IMR-90 (cell line): ENCODE results near the gene RAP1GAP2. TPM values are rescaled to one million over a fixed set of nuclear protein-coding genes. Genes with fewer than 3 reads are reported as not detected.

ENCODE experiments used
- ATAC-seq: fragments of 200-7000 bp; cut with Tn5 transposase; 2 replicates; pipeline ENCODE4 v1.9.1; 2020; ENCODE audit warnings: low read depth, mild to moderate bottlenecking, moderate library complexity
- BruUV-seq: library from RNA; stranded (reverse); fragments of 400-500 nt; replicated peaks from 2 replicates; lab custom pipeline; 2021; lab: Mats Ljungman, UMichigan
- CTCF ChIA-PET: fragments of 300-600 bp; formaldehyde crosslinking; extraction: SDS; loops from one replicate; lab custom pipeline; 2021; ENCODE audit warnings: antibody characterized with exemption; lab: Yijun Ruan, JAX
- POLR2A ChIA-PET: fragments of 300-600 bp; sonication (Branson Sonifier 250); formaldehyde crosslinking; loops from one replicate; lab custom pipeline; 2022; ENCODE audit warnings: antibody characterized with exemption; ENCODE audit not compliant: unreplicated experiment; lab: Charles Lee
- DNase-seq: peaks from one replicate; pipeline ENCODE4 v3.0.0; 2013
- H2AFZ ChIP-seq: replicated peaks from 2 replicates; pipeline ENCODE3; 2013; ENCODE audit warnings: low read length, mild to moderate bottlenecking; ENCODE audit not compliant: poor library complexity
- H2AK5ac ChIP-seq: 2 replicates; pipeline ENCODE4 v1.6.1; 2013; ENCODE audit warnings: low read depth, low read length, inconsistent platforms
- H2AK9ac ChIP-seq: replicated peaks from 2 replicates; pipeline ENCODE3; 2013; ENCODE audit warnings: mild to moderate bottlenecking, low read depth, low read length, moderate library complexity; ENCODE audit not compliant: poor library complexity
- H2BK120ac ChIP-seq: 2 replicates; pipeline ENCODE4 v1.6.1; 2013; ENCODE audit warnings: low read depth, low read length, inconsistent platforms
- H2BK15ac ChIP-seq: 3 replicates; pipeline ENCODE4 v1.6.1; 2013; ENCODE audit warnings: low read depth, low read length, inconsistent platforms
- H2BK20ac ChIP-seq: 2 replicates; pipeline ENCODE4 v1.6.1; 2013; ENCODE audit warnings: low read depth, mild to moderate bottlenecking, inconsistent platforms, low read length, moderate library complexity
- H2BK5ac ChIP-seq: 2 replicates; pipeline ENCODE4 v1.6.1; 2013; ENCODE audit warnings: mild to moderate bottlenecking, low read depth, low read length, inconsistent platforms; ENCODE audit not compliant: poor library complexity, severe bottlenecking
- H3K14ac ChIP-seq: replicated peaks from 2 replicates; pipeline ENCODE4 v1.6.1; 2013; ENCODE audit warnings: low read depth, low read length, inconsistent platforms
- H3K18ac ChIP-seq: 2 replicates; pipeline ENCODE4 v1.6.1; 2013; ENCODE audit warnings: low read depth, low read length, control low read depth
- H3K23ac ChIP-seq: 2 replicates; pipeline ENCODE4 v1.6.1; 2013; ENCODE audit warnings: low read depth, low read length, inconsistent platforms
- H3K27ac ChIP-seq: 2 replicates; pipeline ENCODE4 v1.5.1; 2013; ENCODE audit warnings: mild to moderate bottlenecking, control low read depth, low read length; ENCODE audit not compliant: insufficient read depth
- H3K27me3 ChIP-seq: 2 replicates; pipeline ENCODE4 v1.6.1; 2013; ENCODE audit warnings: low read length; ENCODE audit not compliant: control insufficient read depth, insufficient read depth
- H3K36me3 ChIP-seq: 2 replicates; pipeline ENCODE4 v1.6.1; 2013; ENCODE audit warnings: low read length, mixed read lengths; ENCODE audit not compliant: control insufficient read depth, insufficient read depth
- H3K4ac ChIP-seq: 2 replicates; pipeline ENCODE4 v1.6.1; 2013; ENCODE audit warnings: low read depth, low read length, inconsistent platforms
- H3K4me1 ChIP-seq: 2 replicates; pipeline ENCODE4 v1.6.1; 2013; ENCODE audit warnings: low read length, mixed read lengths; ENCODE audit not compliant: control insufficient read depth, insufficient read depth
- H3K4me2 ChIP-seq: 2 replicates; pipeline ENCODE4 v1.6.1; 2013; ENCODE audit warnings: low read depth, mild to moderate bottlenecking, control low read depth, low read length, moderate library complexity
- H3K4me3 ChIP-seq: 2 replicates; pipeline ENCODE4 v1.5.1; 2013; ENCODE audit warnings: low read depth, mild to moderate bottlenecking, control low read depth, low read length, moderate library complexity; ENCODE audit not compliant: insufficient read depth
- H3K56ac ChIP-seq: 2 replicates; pipeline ENCODE4 v1.6.1; 2013; ENCODE audit warnings: low read length, inconsistent platforms; ENCODE audit not compliant: insufficient read depth; ENCODE audit errors: extremely low read depth
- H3K79me1 ChIP-seq, 2 experiments: 2 replicates each; pipeline ENCODE4 v1.6.1; 2013; ENCODE audit warnings: low read length in 2 of 2, inconsistent platforms in 1 of 2, low read depth in 1 of 2
- H3K9ac ChIP-seq: 2 replicates; pipeline ENCODE4 v1.6.1; 2013; ENCODE audit warnings: low read depth, low read length, control low read depth
- H3K9me1 ChIP-seq: 2 replicates; pipeline ENCODE4 v1.6.1; 2013; ENCODE audit warnings: low read length, inconsistent platforms; ENCODE audit not compliant: insufficient read depth
- H3K9me3 ChIP-seq: 2 replicates; pipeline ENCODE4 v1.6.1; 2013; ENCODE audit warnings: low read length; ENCODE audit not compliant: control insufficient read depth, insufficient read depth
- H4K20me1 ChIP-seq: 2 replicates; pipeline ENCODE4 v1.6.1; 2013; ENCODE audit warnings: low read length, inconsistent platforms; ENCODE audit not compliant: insufficient read depth
- H4K5ac ChIP-seq: 2 replicates; pipeline ENCODE4 v1.6.1; 2013; ENCODE audit warnings: mild to moderate bottlenecking, low read depth, low read length, control low read depth
- H4K8ac ChIP-seq, 2 experiments: 2 replicates each; pipeline ENCODE4 v1.6.1; 2013; ENCODE audit warnings: low read depth in 2 of 2, low read length in 2 of 2, control low read depth in 1 of 2, inconsistent platforms in 1 of 2
- H4K91ac ChIP-seq: 2 replicates; pipeline ENCODE4 v1.6.1; 2013; ENCODE audit warnings: low read depth, low read length, inconsistent platforms; ENCODE audit not compliant: insufficient read depth
- CHD1 ChIP-seq: IDR thresholded peaks from 2 replicates; pipeline ENCODE4 v1.6.1; 2012; ENCODE audit warnings: low read depth, low read length, improper control_type of control experiment
- MAZ ChIP-seq: IDR thresholded peaks from 2 replicates; pipeline ENCODE4 v1.6.1; 2012; ENCODE audit warnings: low read depth, mild to moderate bottlenecking, low read length, improper control_type of control experiment, moderate library complexity, borderline replicate concordance
- NFE2L2 ChIP-seq: fragments of 150-350 bp; IDR thresholded peaks from 2 replicates; pipeline ENCODE4 v1.6.1; 2016; ENCODE audit warnings: low read depth, mild to moderate bottlenecking, low read length
- RFX5 ChIP-seq: IDR thresholded peaks from 2 replicates; pipeline ENCODE4 v1.8.0; 2012; ENCODE audit warnings: low read depth, mild to moderate bottlenecking, low read length, moderate library complexity
- WGBS, 2 experiments: methylation state at CpG; one replicate each; pipeline versions ENCODE4 v1.1.5 to v1.1.7; 2013; ENCODE audit warnings: missing lambda C conversion rate in 2 of 2; ENCODE audit not compliant: insufficient read length in 1 of 2; ENCODE audit errors: extremely low coverage in 2 of 2; 5-methylcytosine and 5-hydroxymethylcytosine counted together
- dilution Hi-C: fragments of 300-500 bp; cut with HindIII; formaldehyde crosslinking; loops from one replicate; pipeline ENCODE4 v1.14.3; 2018; ENCODE audit warnings: low sequenced_read_pairs; ENCODE audit not compliant: unreplicated experiment
- in situ Hi-C: fragments of 300-500 bp; cut with MboI; formaldehyde crosslinking; loops from 3 replicates; pipeline ENCODE4 v1.14.3; 2019; ENCODE audit warnings: low sequenced_read_pairs, inconsistent platforms, mixed read lengths
- intact Hi-C: fragments of 100-400 bp; cut with micrococcal nuclease; formaldehyde crosslinking; loops from 2 replicates; pipeline ENCODE4 v1.10.0; 2022
- polyA plus RNA-seq, 3 experiments: library from polyadenylated mRNA; depleted of rRNA; stranded (reverse); fragments of >200 nt; gene quantifications; 2 replicates each; pipeline ENCODE4 v1.2.3, GENCODE V29; 2012; ENCODE audit warnings: low replicate concordance in 1 of 3
- total RNA-seq: library from RNA; depleted of rRNA; stranded (reverse); fragments of >200 nt; gene quantifications from 2 replicates; pipeline ENCODE4 v1.2.3, GENCODE V29; 2012
- TF ChIP-seq, protein P1 (sequence below): fragments of 150-350 bp; IDR thresholded peaks from 2 replicates; pipeline ENCODE4 v1.6.1; 2017; ENCODE audit warnings: mild to moderate bottlenecking, antibody characterized with exemption, low read length, low read depth
- TF ChIP-seq, protein P2 (sequence below): conservative IDR thresholded peaks from 2 replicates; pipeline ENCODE4 v1.5.1; 2012; ENCODE audit warnings: mild to moderate bottlenecking, low read depth, low read length, improper control_type of control experiment

Gene RAP1GAP2
- total and polyA plus RNA-seq, 2 of the 4 experiments (the other 2 are of a cell fraction), result 5.7 to 7.5 TPM

DNA sequence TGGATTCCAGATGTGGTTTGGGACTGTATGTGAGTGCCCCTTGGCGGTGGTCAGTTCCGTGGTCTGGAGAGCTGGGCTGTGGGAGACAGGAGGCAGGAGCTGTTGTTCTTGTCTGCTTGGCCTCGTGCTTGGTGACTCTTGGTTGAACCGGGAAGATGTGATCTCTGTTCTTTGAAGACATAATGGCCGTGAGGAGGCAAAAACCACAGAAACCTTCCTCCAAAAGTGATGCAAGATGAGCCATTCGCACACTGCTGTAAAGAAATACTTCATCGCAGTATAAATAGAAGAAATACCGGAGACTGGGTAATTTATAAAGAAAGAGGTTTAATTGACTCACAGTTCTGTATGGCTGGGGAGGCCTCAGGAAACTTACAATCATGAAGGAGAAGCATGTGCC lies 128.8 kb downstream of the RAP1GAP2 start:
- 0 out of 2 replicates have a peak overlapping the region, but pooled peaks have one; percentile 13 for H2BK20ac ChIP-seq
- no peak for TF ChIP-seq RFX5
- TF ChIP-seq, protein P1, sequence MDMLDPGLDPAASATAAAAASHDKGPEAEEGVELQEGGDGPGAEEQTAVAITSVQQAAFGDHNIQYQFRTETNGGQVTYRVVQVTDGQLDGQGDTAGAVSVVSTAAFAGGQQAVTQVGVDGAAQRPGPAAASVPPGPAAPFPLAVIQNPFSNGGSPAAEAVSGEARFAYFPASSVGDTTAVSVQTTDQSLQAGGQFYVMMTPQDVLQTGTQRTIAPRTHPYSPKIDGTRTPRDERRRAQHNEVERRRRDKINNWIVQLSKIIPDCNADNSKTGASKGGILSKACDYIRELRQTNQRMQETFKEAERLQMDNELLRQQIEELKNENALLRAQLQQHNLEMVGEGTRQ, result no peak
- TF ChIP-seq MAZ, result no peak
- no peak for TF ChIP-seq CHD1
- no peak for TF ChIP-seq NFE2L2
- TF ChIP-seq, protein P2, sequence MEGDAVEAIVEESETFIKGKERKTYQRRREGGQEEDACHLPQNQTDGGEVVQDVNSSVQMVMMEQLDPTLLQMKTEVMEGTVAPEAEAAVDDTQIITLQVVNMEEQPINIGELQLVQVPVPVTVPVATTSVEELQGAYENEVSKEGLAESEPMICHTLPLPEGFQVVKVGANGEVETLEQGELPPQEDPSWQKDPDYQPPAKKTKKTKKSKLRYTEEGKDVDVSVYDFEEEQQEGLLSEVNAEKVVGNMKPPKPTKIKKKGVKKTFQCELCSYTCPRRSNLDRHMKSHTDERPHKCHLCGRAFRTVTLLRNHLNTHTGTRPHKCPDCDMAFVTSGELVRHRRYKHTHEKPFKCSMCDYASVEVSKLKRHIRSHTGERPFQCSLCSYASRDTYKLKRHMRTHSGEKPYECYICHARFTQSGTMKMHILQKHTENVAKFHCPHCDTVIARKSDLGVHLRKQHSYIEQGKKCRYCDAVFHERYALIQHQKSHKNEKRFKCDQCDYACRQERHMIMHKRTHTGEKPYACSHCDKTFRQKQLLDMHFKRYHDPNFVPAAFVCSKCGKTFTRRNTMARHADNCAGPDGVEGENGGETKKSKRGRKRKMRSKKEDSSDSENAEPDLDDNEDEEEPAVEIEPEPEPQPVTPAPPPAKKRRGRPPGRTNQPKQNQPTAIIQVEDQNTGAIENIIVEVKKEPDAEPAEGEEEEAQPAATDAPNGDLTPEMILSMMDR, result no peak
- 83% methylated on average over 2 of the region's 8 CpGs; no CpG with 5 or more reads in 1 of the 2 experiments for WGBS, 2 experiments
- no peaks in the 10 kb centered on the region; a peak in 1 of 4 replicates for H3K79me1 ChIP-seq
- ATAC-seq, result no peak
- H2BK15ac ChIP-seq, result 0 out of 3 replicates have a peak overlapping the region, but pooled peaks have one; percentile 29
- peak overlapping the region; percentile 39; the same call in 1 of the 2 replicates for H2AK5ac ChIP-seq
- H4K20me1 ChIP-seq, result no peaks in the 10 kb centered on the region
- DNase-seq, result peak; percentile 17
- H3K14ac ChIP-seq, result no peak overlapping the region
- H4K91ac ChIP-seq, result no peak overlapping the region
- H3K9me3 ChIP-seq, result no peaks in the 10 kb centered on the region
- peaks cover 4% of the 10 kb centered on the region for H3K4me1 ChIP-seq
- H2BK5ac ChIP-seq, result no peak overlapping the region
- no peak overlapping the region for H4K5ac ChIP-seq
- no peak overlapping the region for H2BK120ac ChIP-seq
- H3K27ac ChIP-seq, result no peak overlapping the region
- H3K4ac ChIP-seq, result peak overlapping the region; percentile 48; the same call in 1 of the 2 replicates
- no TSS peak for BruUV-seq
- H4K8ac ChIP-seq, result peak overlapping the region in 1 of 2 experiments; percentile 14; a peak in 1 of 4 replicates
- dilution Hi-C loops (no loop called here), in situ Hi-C loops (no loop called here), intact Hi-C loops (no loop called here)
- no peaks in the 10 kb centered on the region for H3K9me1 ChIP-seq
- no peak overlapping the region for H3K4me2 ChIP-seq
- H3K27me3 ChIP-seq, result no peaks in the 10 kb centered on the region
- peak overlapping the region; percentile 8 for H2AFZ ChIP-seq
- no peak overlapping the region for H3K9ac ChIP-seq
- CTCF ChIA-PET, result no interaction called here
- H2AK9ac ChIP-seq, result no peak overlapping the region
- no peak overlapping the region for H3K4me3 ChIP-seq
- POLR2A ChIA-PET, result no interaction called here
- H3K56ac ChIP-seq, result no peak overlapping the region
- H3K36me3 ChIP-seq, result no peaks in the 10 kb centered on the region
- H3K18ac ChIP-seq, result no peak overlapping the region
- no peak overlapping the region for H3K23ac ChIP-seq
